ENCODE measurements around the gene SRPK1.
"Not testable (repeated sequence)": the region's sequence is repeated elsewhere in the genome, so short reads cannot be mapped to it uniquely, and the experiment has no call there.

The SRPK1 gene

GRCh38 chr6:35920793-35921732 is at the start of gene SRPK1:
Gene SRPK1, minus strand, starts transcription at chr6:35921098. Its CDS starts 42 bp downstream, at chr6:35921056.
- in situ Hi-C loops (cut with MboI; ENCODE audit: low sequenced_read_pairs), result no loop called here

GRCh38 chr6:35970181-35970580 is 49.3 kb upstream of the SRPK1 start:
- in situ Hi-C loops (cut with MboI; ENCODE audit: low sequenced_read_pairs), result no loop called here

- in situ Hi-C loops (cut with MboI; ENCODE audit: low sequenced_read_pairs), result no loop called here
These were observed 48.7 kb upstream of the SRPK1 start for GRCh38 chr6:35969646-35970045.

GRCh38 chr6:35968821-35969220 is 47.9 kb upstream of the SRPK1 start:
- in situ Hi-C loops (cut with MboI; ENCODE audit: low sequenced_read_pairs), result no loop called here

- in situ Hi-C loops (cut with MboI; ENCODE audit: low sequenced_read_pairs), result no loop called here
These were observed 46.3 kb upstream of the SRPK1 start for GRCh38 chr6:35967076-35967774.

- in situ Hi-C loops (cut with MboI; ENCODE audit: low sequenced_read_pairs), result no loop called here
These were observed 42.1 kb upstream of the SRPK1 start for GRCh38 chr6:35962779-35963560.

- in situ Hi-C loops (cut with MboI; ENCODE audit: low sequenced_read_pairs), result no loop called here
These were observed 39.3 kb upstream of the SRPK1 start for GRCh38 chr6:35960187-35960586.

- in situ Hi-C loops (cut with MboI; ENCODE audit: low sequenced_read_pairs), result no loop called here
These were observed 35.1 kb upstream of the SRPK1 start for GRCh38 chr6:35955970-35956369.

GRCh38 chr6:35955521-35955920 is 34.6 kb upstream of the SRPK1 start:
- in situ Hi-C loops (cut with MboI; ENCODE audit: low sequenced_read_pairs), result no loop called here

GRCh38 chr6:35955071-35955470 is 34.2 kb upstream of the SRPK1 start:
- in situ Hi-C loops (cut with MboI; ENCODE audit: low sequenced_read_pairs), result no loop called here

GRCh38 chr6:35954333-35954732 is 33.4 kb upstream of the SRPK1 start:
- in situ Hi-C loops (cut with MboI; ENCODE audit: low sequenced_read_pairs), result no loop called here

GRCh38 chr6:35948725-35949124 is 27.8 kb upstream of the SRPK1 start:
- in situ Hi-C loops (cut with MboI; ENCODE audit: low sequenced_read_pairs), result no loop called here

- in situ Hi-C loops (cut with MboI; ENCODE audit: low sequenced_read_pairs), result no loop called here
These were observed 24.7 kb upstream of the SRPK1 start for GRCh38 chr6:35945650-35946025.

GRCh38 chr6:35943390-35943789 is 22.5 kb upstream of the SRPK1 start:
- in situ Hi-C loops (cut with MboI; ENCODE audit: low sequenced_read_pairs), result no loop called here

GRCh38 chr6:35942355-35942754 is 21.5 kb upstream of the SRPK1 start:
- in situ Hi-C loops (cut with MboI; ENCODE audit: low sequenced_read_pairs), result no loop called here

GRCh38 chr6:35941170-35941569 is 20.3 kb upstream of the SRPK1 start:
- in situ Hi-C loops (cut with MboI; ENCODE audit: low sequenced_read_pairs), result not testable (repeated sequence)

- in situ Hi-C loops (cut with MboI; ENCODE audit: low sequenced_read_pairs), result not testable (repeated sequence)
These were observed 19.1 kb upstream of the SRPK1 start for GRCh38 chr6:35940014-35940413.

GRCh38 chr6:35939259-35939658 is 18.4 kb upstream of the SRPK1 start:
- in situ Hi-C loops (cut with MboI; ENCODE audit: low sequenced_read_pairs), result not testable (repeated sequence)

GRCh38 chr6:35936681-35937359 is 15.9 kb upstream of the SRPK1 start:
- in situ Hi-C loops (cut with MboI; ENCODE audit: low sequenced_read_pairs), result no loop called here

GRCh38 chr6:35935469-35935868 is 14.6 kb upstream of the SRPK1 start:
- in situ Hi-C loops (cut with MboI; ENCODE audit: low sequenced_read_pairs), result no loop called here

- in situ Hi-C loops (cut with MboI; ENCODE audit: low sequenced_read_pairs), result no loop called here
These were observed 12.9 kb upstream of the SRPK1 start for GRCh38 chr6:35933844-35934243.
